Measurements from ENCODE around the gene HPX. TPM values are rescaled to one million over a fixed set of nuclear protein-coding genes. Genes with fewer than 3 reads are reported as not detected.

HPX gene
- total RNA-seq, 1 donor from 2014 or later: 3.8 TPM

DNA sequence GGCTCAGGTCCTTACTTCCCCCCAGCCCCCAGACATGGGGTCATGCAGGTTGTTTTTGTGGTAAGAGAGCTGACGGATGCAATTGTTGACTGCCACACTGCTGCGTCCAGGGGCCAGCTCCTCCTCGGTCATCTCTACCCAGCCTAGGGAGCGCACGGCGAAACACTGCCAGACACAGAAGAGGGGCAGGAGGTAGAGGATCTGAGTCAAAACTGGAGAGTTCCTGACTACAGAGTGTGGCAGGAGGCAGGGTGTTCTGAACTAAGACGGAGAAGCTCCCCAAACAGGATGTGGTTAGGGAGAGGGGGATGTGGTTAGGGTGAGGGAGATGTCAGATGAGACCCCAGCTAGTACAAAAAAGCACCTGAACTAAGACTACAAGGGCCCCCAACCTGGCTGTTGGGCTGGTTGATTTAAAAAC is 38.2 kb downstream of the HPX start:
- H3K27ac Mint-ChIP-seq (ENCODE audit: unreplicated experiment): no peak overlapping the region
- TF ChIP-seq, protein P1, sequence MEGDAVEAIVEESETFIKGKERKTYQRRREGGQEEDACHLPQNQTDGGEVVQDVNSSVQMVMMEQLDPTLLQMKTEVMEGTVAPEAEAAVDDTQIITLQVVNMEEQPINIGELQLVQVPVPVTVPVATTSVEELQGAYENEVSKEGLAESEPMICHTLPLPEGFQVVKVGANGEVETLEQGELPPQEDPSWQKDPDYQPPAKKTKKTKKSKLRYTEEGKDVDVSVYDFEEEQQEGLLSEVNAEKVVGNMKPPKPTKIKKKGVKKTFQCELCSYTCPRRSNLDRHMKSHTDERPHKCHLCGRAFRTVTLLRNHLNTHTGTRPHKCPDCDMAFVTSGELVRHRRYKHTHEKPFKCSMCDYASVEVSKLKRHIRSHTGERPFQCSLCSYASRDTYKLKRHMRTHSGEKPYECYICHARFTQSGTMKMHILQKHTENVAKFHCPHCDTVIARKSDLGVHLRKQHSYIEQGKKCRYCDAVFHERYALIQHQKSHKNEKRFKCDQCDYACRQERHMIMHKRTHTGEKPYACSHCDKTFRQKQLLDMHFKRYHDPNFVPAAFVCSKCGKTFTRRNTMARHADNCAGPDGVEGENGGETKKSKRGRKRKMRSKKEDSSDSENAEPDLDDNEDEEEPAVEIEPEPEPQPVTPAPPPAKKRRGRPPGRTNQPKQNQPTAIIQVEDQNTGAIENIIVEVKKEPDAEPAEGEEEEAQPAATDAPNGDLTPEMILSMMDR (IDR thresholded peaks at IDR 0.05): no peak
- no peaks in the 10 kb centered on the region for H3K27me3 Mint-ChIP-seq (ENCODE audit: low read depth)
- H3K9me3 Mint-ChIP-seq (ENCODE audit: low read depth): no peaks in the 10 kb centered on the region
- H3K4me3 Mint-ChIP-seq (ENCODE audit: unreplicated experiment): no peak overlapping the region
- peaks cover 13% of the 10 kb centered on the region for H3K36me3 Mint-ChIP-seq (ENCODE audit: low read depth)
- H3K4me1 Mint-ChIP-seq (ENCODE audit: low read depth): peaks cover 6% of the 10 kb centered on the region
- no peak for DNase-seq (ENCODE audit: low spot score)

DNA sequence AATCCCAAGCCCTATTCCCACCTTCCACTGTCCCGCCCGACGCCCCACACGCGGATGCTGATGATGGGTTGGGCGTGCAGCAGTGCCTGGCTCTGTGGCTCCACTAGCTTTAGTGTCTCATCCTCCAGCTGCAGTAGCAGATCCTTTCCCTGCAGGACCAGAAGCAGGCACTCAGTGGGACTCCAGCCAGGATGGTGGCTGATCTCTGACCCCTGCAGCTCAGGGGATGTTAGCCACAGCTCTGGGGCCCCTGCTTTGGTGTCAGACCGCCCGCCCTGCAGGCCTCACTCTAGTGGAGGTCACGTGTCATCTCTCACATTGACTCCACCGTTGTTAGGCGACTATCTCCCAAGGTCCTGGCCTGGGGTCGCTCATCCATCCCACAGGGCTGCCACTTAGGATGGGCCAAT is 38.7 kb downstream of the HPX start:
- Mint-ChIP-seq H3K4me1 (ENCODE audit: low read depth) (peaks cover 11% of the 10 kb centered on the region), H3K9me3 (ENCODE audit: low read depth) (no peaks in the 10 kb centered on the region), H3K27ac (ENCODE audit: unreplicated experiment) (no peak overlapping the region), H3K27me3 (ENCODE audit: low read depth) (no peaks in the 10 kb centered on the region), H3K36me3 (ENCODE audit: low read depth) (peaks cover 13% of the 10 kb centered on the region), H3K4me3 (ENCODE audit: unreplicated experiment) (no peak overlapping the region)
- TF ChIP-seq, protein P1 (IDR thresholded peaks at IDR 0.05): no peak
- no peak for DNase-seq (ENCODE audit: low spot score)

DNA sequence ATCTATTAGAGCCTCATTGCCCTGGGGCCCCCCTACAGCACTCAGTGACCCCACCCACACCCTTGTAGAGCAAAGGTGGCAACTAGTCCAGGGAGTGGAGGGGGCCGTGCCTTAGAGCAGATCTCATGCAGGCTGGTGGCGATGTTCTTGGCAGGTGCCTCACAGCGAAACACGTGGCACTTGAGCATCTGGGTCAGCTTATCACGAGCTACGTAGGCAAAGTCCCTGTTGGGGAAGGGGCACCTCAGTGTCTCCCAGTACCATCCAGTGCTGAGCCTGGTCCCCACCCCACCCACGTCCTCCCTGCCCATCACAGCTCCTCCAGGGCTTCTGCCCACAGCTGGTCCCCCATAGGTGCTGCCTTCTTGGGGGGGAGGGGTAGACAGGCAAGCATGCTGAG is 39.3 kb downstream of the HPX start:
- H3K9me3 Mint-ChIP-seq (ENCODE audit: low read depth): no peaks in the 10 kb centered on the region
- TF ChIP-seq, protein P1 (IDR thresholded peaks at IDR 0.05): no peak
- H3K4me1 Mint-ChIP-seq (ENCODE audit: low read depth): peaks cover 11% of the 10 kb centered on the region
- no peak overlapping the region for H3K27ac Mint-ChIP-seq (ENCODE audit: unreplicated experiment)
- H3K36me3 Mint-ChIP-seq (ENCODE audit: low read depth): peaks cover 13% of the 10 kb centered on the region
- no peaks in the 10 kb centered on the region for H3K27me3 Mint-ChIP-seq (ENCODE audit: low read depth)
- no peak overlapping the region for H3K4me3 Mint-ChIP-seq (ENCODE audit: unreplicated experiment)
- DNase-seq (ENCODE audit: low spot score): no peak

DNA sequence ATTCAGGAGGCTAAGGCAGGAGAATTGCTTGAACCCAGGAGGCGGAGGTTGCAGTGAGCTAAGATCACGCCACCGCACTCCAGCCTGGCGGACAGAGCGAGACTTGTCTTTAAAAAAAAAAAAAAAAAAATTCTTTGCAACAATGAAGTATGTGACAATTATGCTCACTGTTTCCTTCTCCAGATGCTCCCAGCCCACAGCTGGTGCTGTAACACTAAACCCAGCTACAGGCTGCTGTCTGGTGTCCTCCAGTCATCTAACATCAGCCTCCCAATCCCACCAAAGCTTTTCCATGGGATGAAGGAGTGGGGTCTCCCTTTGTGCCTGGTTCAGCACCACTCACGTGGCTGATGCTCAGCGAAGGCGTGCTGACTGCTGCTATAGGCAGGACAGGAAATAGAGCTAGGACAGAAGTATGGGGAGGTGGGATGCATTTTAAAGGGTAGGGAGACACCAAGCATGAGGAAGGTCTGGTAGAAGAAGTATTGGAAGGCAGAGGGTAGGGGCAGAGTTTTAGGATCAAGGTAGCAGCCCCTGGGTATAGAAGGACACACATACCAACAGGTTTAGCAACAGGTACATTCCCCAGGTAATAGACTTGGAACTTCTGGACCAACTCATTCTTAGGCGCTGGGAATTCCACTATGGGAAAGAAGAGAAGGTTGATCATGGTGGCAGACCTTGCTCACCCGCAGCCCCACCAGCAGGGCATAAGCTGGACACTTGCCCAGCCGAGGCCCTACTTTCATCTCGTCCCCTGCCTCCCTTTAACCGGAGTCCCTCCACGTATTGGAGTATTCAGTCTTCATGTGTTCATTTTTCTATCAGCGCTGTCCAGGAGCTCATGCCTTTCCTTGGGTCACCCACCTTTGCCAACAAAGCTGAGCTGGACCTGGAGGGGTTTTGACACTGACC is 40.1 kb downstream of the HPX start:
- no peaks in the 10 kb centered on the region for H3K27me3 Mint-ChIP-seq (ENCODE audit: low read depth)
- DNase-seq (ENCODE audit: low spot score): no peak
- no peaks in the 10 kb centered on the region for H3K9me3 Mint-ChIP-seq (ENCODE audit: low read depth)
- H3K36me3 Mint-ChIP-seq (ENCODE audit: low read depth): peaks cover 13% of the 10 kb centered on the region
- H3K27ac Mint-ChIP-seq (ENCODE audit: unreplicated experiment): no peak overlapping the region
- TF ChIP-seq, protein P1 (IDR thresholded peaks at IDR 0.05): no peak
- no peak overlapping the region for H3K4me3 Mint-ChIP-seq (ENCODE audit: unreplicated experiment)
- H3K4me1 Mint-ChIP-seq (ENCODE audit: low read depth): peaks cover 11% of the 10 kb centered on the region

DNA sequence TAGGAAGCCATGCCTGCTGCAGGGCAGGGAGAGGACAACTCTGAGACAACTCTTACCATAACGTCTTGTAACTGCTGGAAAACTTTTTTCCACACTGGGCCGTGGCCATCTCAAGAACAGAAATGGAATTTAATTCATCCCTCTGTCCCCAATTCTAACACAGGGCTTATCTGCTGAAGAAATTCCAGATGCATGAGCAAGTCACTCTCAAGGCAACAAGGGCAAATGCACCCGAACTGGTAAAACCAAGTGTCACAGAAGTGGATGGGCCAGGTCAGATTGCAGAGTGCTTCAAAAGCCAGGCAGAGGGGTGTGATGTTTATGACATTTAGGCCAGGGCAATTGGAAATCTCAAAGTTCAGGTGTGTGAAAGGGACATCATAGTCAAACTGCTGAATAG is 43.2 kb downstream of the HPX start:
- Mint-ChIP-seq H3K36me3 (ENCODE audit: low read depth) (peaks cover 15% of the 10 kb centered on the region), H3K4me1 (ENCODE audit: low read depth) (peaks cover 14% of the 10 kb centered on the region), H3K4me3 (ENCODE audit: unreplicated experiment) (no peak overlapping the region), H3K27ac (ENCODE audit: unreplicated experiment) (no peak overlapping the region), H3K9me3 (ENCODE audit: low read depth) (no peaks in the 10 kb centered on the region), H3K27me3 (ENCODE audit: low read depth) (no peaks in the 10 kb centered on the region)
- DNase-seq (ENCODE audit: low spot score): no peak
- TF ChIP-seq, protein P1 (IDR thresholded peaks at IDR 0.05): no peak
